GM19025 (cell line): ENCODE measurements around the gene TRAF7.
"Not testable (repeated sequence)": the region's sequence is repeated elsewhere in the genome, so short reads cannot be mapped to it uniquely, and the experiment has no call there.

Experiments
- ATAC-seq: cut with Tn5 transposase; IDR thresholded peaks from one replicate; pipeline ENCODE4 v1.9.1; 2021; ENCODE audit warnings: mild to moderate bottlenecking, low read depth, moderate library complexity; ENCODE audit not compliant: unreplicated experiment

The TRAF7 gene

GRCh38 chr16:2121853-2122252 lies 33.7 kb upstream of the TRAF7 start:
- ATAC-seq, result no peak

GRCh38 chr16:2122429-2122828 lies 33.2 kb upstream of the TRAF7 start:
- ATAC-seq, result no peak

- not testable (repeated sequence) for ATAC-seq
Observed at GRCh38 chr16:2122934-2123683, 32.5 kb upstream of the TRAF7 start.

- not testable (repeated sequence) for ATAC-seq
Observed at GRCh38 chr16:2123706-2124376, 31.7 kb upstream of the TRAF7 start.

GRCh38 chr16:2124377-2124693 lies 31.2 kb upstream of the TRAF7 start:
- not testable (repeated sequence) for ATAC-seq

GRCh38 chr16:2124694-2125444 lies 30.7 kb upstream of the TRAF7 start:
- ATAC-seq, result not testable (repeated sequence)

- ATAC-seq, result not testable (repeated sequence)
Observed at GRCh38 chr16:2125609-2126008, 30.0 kb upstream of the TRAF7 start.

GRCh38 chr16:2126161-2126743 lies 29.3 kb upstream of the TRAF7 start:
- ATAC-seq, result not testable (repeated sequence)

- not testable (repeated sequence) for ATAC-seq
Observed at GRCh38 chr16:2126928-2127556, 28.5 kb upstream of the TRAF7 start.

- not testable (repeated sequence) for ATAC-seq
Observed at GRCh38 chr16:2127630-2128280, 27.8 kb upstream of the TRAF7 start.

- not testable (repeated sequence) for ATAC-seq
Observed at GRCh38 chr16:2129251-2129650, 26.3 kb upstream of the TRAF7 start.

GRCh38 chr16:2129890-2130447 lies 25.6 kb upstream of the TRAF7 start:
- ATAC-seq, result not testable (repeated sequence)

GRCh38 chr16:2133797-2134196 lies 21.8 kb upstream of the TRAF7 start:
- not testable (repeated sequence) for ATAC-seq

GRCh38 chr16:2135071-2135470 lies 20.5 kb upstream of the TRAF7 start:
- ATAC-seq, result not testable (repeated sequence)

- ATAC-seq, result not testable (repeated sequence)
Observed at GRCh38 chr16:2135770-2136490, 19.7 kb upstream of the TRAF7 start, which contains the start of gene PKD1. Gene PKD1, minus strand, starts transcription at chr16:2135898. Its CDS starts 209 bp downstream, at chr16:2135689.

GRCh38 chr16:2142942-2143877 lies 12.4 kb upstream of the TRAF7 start:
- no peak for ATAC-seq

GRCh38 chr16:2143878-2144485 lies 11.6 kb upstream of the TRAF7 start:
- ATAC-seq, result no peak
